ENCODE results near the gene FCGR2B. TPM values are rescaled to one million over a fixed set of nuclear protein-coding genes. Genes with fewer than 3 reads are reported as not detected.

FCGR2B gene
- not detected in 2 replicates for total RNA-seq

DNA sequence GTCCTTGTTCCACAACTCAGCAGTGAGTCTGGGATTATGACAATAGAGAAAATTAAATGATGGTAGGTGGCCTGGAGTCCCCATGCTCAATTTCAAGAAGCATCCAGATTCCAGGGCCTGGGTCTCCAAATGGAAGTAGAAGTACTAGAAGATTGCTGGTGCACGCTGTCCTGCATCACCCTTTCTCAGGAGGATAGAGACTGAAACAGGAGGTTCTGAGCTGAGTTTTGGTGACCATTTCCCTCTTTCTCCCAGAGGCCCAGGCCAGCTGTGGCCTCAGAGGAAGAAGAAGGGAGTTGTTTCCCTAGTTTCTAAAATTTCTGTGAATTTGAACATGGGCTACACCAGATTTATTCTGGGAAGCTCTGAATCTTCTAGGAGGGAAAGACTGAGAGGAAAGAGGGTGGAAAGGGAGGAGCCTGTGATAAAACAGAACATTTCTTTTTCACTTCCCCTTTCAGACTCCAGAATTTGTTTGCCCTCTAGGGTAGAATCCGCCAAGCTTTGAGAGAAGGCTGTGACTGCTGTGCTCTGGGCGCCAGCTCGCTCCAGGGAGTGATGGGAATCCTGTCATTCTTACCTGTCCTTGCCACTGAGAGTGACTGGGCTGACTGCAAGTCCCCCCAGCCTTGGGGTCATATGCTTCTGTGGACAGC is at the start of gene FCGR2B:
Gene FCGR2B (plus strand): TSS at position 460 of the 656 bp plus-strand sequence. CDS start 99 bp downstream, at position 559.

DNA sequence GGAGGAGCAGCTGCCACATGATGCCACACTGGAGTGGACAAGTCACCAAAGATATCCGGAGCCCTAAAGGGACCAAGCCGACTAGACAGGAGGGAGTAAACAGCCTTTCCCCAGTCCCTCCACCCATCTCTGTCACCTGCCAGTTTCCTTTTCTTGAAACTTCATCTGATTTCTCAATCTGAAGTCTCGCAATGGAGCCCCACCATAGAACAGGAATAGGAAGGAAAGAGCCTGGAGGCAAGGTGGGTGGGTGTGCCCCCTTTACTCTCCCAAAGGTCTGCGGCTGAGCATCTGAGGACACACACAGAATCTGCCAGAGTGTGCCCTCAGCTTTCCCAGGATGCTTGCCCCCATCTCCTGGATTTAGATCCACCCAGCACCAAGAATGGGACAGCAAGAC is 31.9 kb upstream of the FCGR2B start, which contains the start of gene FCGR3B:
Gene FCGR3B (minus strand): TSS at position 101 of the 400 bp plus-strand sequence. CDS start 82 bp downstream, at position 19.

DNA sequence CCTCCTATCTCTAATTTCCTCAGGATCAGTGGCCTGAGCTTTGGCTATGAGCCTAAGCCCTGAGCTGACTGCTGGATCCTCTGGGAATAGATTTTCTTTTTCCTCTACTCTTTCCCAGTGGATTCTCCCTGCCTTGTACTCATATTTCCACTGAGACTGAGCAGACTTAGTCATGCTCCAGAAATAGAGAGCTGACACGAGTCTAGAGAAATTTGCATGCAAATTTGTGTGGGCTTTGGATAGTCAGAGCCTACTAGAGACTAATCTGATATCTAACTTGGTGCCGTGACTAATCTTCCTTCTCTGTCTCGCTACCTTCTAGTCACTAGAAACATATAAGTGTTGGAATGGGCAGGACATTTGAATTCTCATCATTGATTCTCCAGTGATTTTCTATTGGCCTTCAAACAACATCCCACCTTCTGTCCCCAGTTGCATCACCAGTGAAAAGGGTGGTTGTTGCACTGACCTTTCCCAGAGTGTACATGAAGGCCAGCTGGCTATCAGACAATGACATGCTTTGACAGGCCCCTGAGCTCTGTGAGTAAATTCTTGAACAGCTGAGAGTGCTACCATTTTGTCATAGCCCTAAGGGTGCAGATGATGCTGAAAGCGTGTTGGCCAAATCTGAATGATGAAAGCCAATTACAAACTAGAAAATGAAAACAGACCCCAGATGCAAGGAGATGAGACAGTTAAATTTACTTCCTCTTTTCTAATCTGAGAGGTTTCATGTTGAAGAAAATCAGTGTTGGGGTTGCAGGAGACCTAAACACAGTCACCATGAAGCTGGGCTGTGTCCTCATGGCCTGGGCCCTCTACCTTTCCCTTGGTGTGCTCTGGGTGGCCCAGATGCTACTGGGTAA is 43.8 kb downstream of the FCGR2B start, which contains the start of gene FCRLA:
Gene FCRLA (plus strand): TSS at position 748 of the 866 bp plus-strand sequence. CDS start 36 bp downstream, at position 784.

DNA sequence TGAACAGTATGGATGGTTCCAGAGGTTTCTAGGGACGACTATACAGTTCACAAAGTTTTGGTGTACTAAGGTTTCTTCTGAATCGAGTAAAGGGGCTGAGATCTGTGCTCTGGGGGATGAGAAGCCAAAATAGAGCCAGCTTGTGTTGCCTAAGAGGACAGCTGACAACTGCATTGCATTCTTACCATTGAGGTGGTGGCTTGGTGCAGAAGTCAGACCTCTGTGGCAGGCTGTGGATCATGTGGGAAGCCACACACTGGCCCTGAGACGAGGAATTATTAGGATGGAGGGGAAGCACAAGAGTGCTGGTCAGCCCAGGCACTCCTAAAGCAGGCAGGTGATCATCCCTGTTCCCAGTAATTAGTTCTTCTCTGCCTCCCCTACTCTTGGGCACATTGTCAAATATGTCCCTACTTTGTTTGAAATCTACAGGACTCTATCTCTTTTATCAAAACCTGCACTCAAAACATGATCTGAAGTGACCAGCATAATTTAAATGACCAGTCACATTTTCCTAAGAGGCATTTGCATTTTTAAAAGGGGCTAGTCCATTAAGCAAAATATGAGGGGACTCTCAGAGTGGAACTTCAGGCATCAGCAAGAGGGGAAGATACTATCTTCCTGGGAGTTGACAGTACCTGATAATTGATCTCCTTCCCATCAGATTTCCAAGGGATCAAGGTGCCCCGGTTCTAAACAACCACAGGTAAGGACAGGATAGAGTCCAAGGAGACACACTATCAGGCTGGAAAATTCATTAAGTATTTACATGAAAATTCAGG is 58.2 kb downstream of the FCGR2B start, which contains the start of gene FCRLB:
Gene FCRLB (plus strand): TSS at position 589 of the 782 bp plus-strand sequence. CDS start 1,129 bp downstream, outside the sequence.

Other genes with a start within 250 kb of the FCGR2B start
- gene FCGR2A, start 157.7 kb upstream of the FCGR2B start, total RNA-seq, result 0.44 TPM in 1 of 2 replicates, not detected in the other
- gene HSPA6, start 138.6 kb upstream of the FCGR2B start, total RNA-seq, result under 0.01 and 0.38 TPM in 2 replicates
- gene FCGR3A, start 113.3 kb upstream of the FCGR2B start, total RNA-seq, result not detected in 2 replicates
- not detected in 2 replicates for gene FCGR3B, start 32.0 kb upstream of the FCGR2B start, total RNA-seq
- gene FCRLA, start 44.1 kb downstream of the FCGR2B start, total RNA-seq, result 0.06 and 0.49 TPM in 2 replicates
- 0.19 and 0.97 TPM in 2 replicates for gene FCRLB, start 58.4 kb downstream of the FCGR2B start, total RNA-seq
- 27.4 and 34.2 TPM in 2 replicates for gene DUSP12, start 86.6 kb downstream of the FCGR2B start, total RNA-seq
- gene ATF6, start 103.2 kb downstream of the FCGR2B start, total RNA-seq, result 29.8 and 77.5 TPM in 2 replicates